GM12878 (cell line): Measurements from ENCODE around the gene FAM9B. TPM values are rescaled to one million over a fixed set of nuclear protein-coding genes. Genes with fewer than 3 reads are reported as not detected.

Experiments
- ATAC-seq: fragments of 200-7000 bp; cut with Tn5 transposase; 3 replicates; pipeline ENCODE4 v1.9.1; 2020; ENCODE audit warnings: mild to moderate bottlenecking, moderate library complexity
- BruUV-seq: library from RNA; stranded (reverse); fragments of 400-500 nt; replicated peaks from 2 replicates; lab custom pipeline; 2021; lab: Mats Ljungman, UMichigan
- CTCF ChIA-PET: fragments of 300-600 bp; sonication (Branson Sonifier 250); formaldehyde crosslinking; extraction: SDS; loops from one replicate; lab custom pipeline; 2021; ENCODE audit warnings: inconsistent platforms; lab: Yijun Ruan, JAX
- POLR2A ChIA-PET: fragments of 350-600 bp; formaldehyde crosslinking; extraction: SDS; loops from one replicate; lab custom pipeline; 2021; ENCODE audit warnings: inconsistent platforms; lab: Charles Lee
- RAD21 ChIA-PET: fragments of 300-600 bp; sonication (Branson Sonifier 250); formaldehyde crosslinking; loops from one replicate; lab custom pipeline; 2023; ENCODE audit warnings: antibody characterized with exemption; ENCODE audit not compliant: unreplicated experiment; lab: Charles Lee
- SMC1A ChIA-PET: fragments of 300-600 bp; sonication (Branson Sonifier 250); formaldehyde crosslinking; loops from one replicate; lab custom pipeline; 2023; ENCODE audit not compliant: unreplicated experiment, uncharacterized antibody; lab: Charles Lee
- DNase-seq: peaks from one replicate; pipeline ENCODE4 v3.0.0-alpha.2; 2011; ENCODE audit warnings: low read depth, low spot score
- FAIRE-seq: peaks from 3 replicates; lab custom pipeline; 2011; peaks lifted over from hg19 to GRCh38; lab: Jason Lieb, UNC
- H2AFZ ChIP-seq: 2 replicates; pipeline ENCODE4 v1.6.0; 2011; ENCODE audit warnings: low read depth, low read length, control low read depth; ENCODE audit not compliant: control insufficient read depth
- H3K27ac ChIP-seq: 2 replicates; pipeline ENCODE4 v1.5.1; 2011; ENCODE audit warnings: control low read depth; ENCODE audit not compliant: control insufficient read depth, insufficient read depth
- H3K27me3 ChIP-seq, 2 experiments: replicated peaks in 1 of 2; 2 replicates each; pipeline versions ENCODE4 v1.6.0 to v1.6.1; 2011; ENCODE audit warnings: low read length in 1 of 2; ENCODE audit not compliant: control insufficient read depth in 2 of 2, insufficient read depth in 2 of 2
- H3K36me3 ChIP-seq, 2 experiments: 2 replicates each; pipeline ENCODE4 v1.5.1; 2011; ENCODE audit warnings: low read length in 1 of 2; ENCODE audit not compliant: control insufficient read depth in 2 of 2, insufficient read depth in 2 of 2
- H3K4me1 ChIP-seq: 2 replicates; pipeline ENCODE4 v1.6.1; 2011; ENCODE audit warnings: mild to moderate bottlenecking, low read length, moderate library complexity, mixed read lengths; ENCODE audit not compliant: control insufficient read depth, insufficient read depth
- H3K4me2 ChIP-seq: 2 replicates; pipeline ENCODE4 v1.6.0; 2011; ENCODE audit warnings: control low read depth; ENCODE audit not compliant: control insufficient read depth, insufficient read depth
- H3K4me3 ChIP-seq: fragments of 200-600 bp; sonication (generic); 2 replicates; pipeline ENCODE4 v1.5.1; 2016
- H3K79me2 ChIP-seq: 2 replicates; pipeline ENCODE4 v1.6.0; 2011; ENCODE audit warnings: low read length; ENCODE audit not compliant: control insufficient read depth, insufficient read depth
- H3K9ac ChIP-seq: 2 replicates; pipeline ENCODE4 v1.8.0; 2011; ENCODE audit warnings: low read length, control low read depth, mixed read lengths; ENCODE audit not compliant: control insufficient read depth, insufficient read depth
- H3K9me3 ChIP-seq: replicated peaks from 3 replicates; pipeline ENCODE4 v1.5.1; 2011; ENCODE audit warnings: mild to moderate bottlenecking, low read length; ENCODE audit not compliant: control insufficient read depth, insufficient read depth
- H4K20me1 ChIP-seq: 2 replicates; pipeline ENCODE4 v1.6.0; 2011; ENCODE audit not compliant: control insufficient read depth, insufficient read depth
- EP300 ChIP-seq, 2 experiments: fragments of 150-350 bp in 1 of 2; IDR thresholded peaks; 2 replicates each; pipeline ENCODE4 v1.6.1; 2011 to 2012; ENCODE audit warnings: low read depth in 2 of 2, low read length in 2 of 2, borderline replicate concordance in 1 of 2, improper control_type of control experiment in 1 of 2, inconsistent platforms in 1 of 2; ENCODE audit not compliant: control insufficient read depth in 1 of 2
- MTA2 ChIP-seq: fragments of 450-650 bp; IDR thresholded peaks from 2 replicates; pipeline ENCODE4 v1.6.1; 2016; ENCODE audit warnings: low read depth, mild to moderate bottlenecking, moderate library complexity
- NFIC ChIP-seq: IDR thresholded peaks from 2 replicates; pipeline ENCODE4 v1.6.1; 2012; ENCODE audit warnings: low read depth, mild to moderate bottlenecking, inconsistent platforms, low read length, moderate library complexity
- PKNOX1 ChIP-seq: fragments of 450-650 bp; IDR thresholded peaks from 2 replicates; pipeline ENCODE4 v1.6.1; 2016; ENCODE audit warnings: mild to moderate bottlenecking
- PRDM15 ChIP-seq: fragments of 450-650 bp; formaldehyde crosslinking; IDR thresholded peaks from 2 replicates; pipeline ENCODE4 v1.4.0; 2020; ENCODE audit warnings: mild to moderate bottlenecking, moderate library complexity
- RFX5 ChIP-seq: IDR thresholded peaks from 2 replicates; pipeline ENCODE4 v1.6.1; 2011; ENCODE audit warnings: low read depth, low read length, improper control_type of control experiment
- SMC3 ChIP-seq: IDR thresholded peaks from 2 replicates; pipeline ENCODE4 v1.6.1; 2011; ENCODE audit warnings: low read length, improper control_type of control experiment, borderline replicate concordance
- SREBF1 ChIP-seq: IDR thresholded peaks from 2 replicates; pipeline ENCODE4 v1.6.1; 2012; ENCODE audit warnings: mild to moderate bottlenecking, low read length
- TARDBP ChIP-seq: IDR thresholded peaks from 2 replicates; pipeline ENCODE4 v1.6.1; 2016; ENCODE audit warnings: borderline replicate concordance
- ZSCAN29 ChIP-seq: fragments of 450-650 bp; IDR thresholded peaks from 2 replicates; pipeline ENCODE4 v1.6.1; 2017; ENCODE audit warnings: mild to moderate bottlenecking, moderate library complexity
- WGBS: methylation state at CpG from one replicate; pipeline ENCODE4 v1.1.6; 2016; ENCODE audit warnings: low lambda C conversion rate; ENCODE audit not compliant: insufficient replicate concordance, insufficient coverage; ENCODE audit errors: missing lambda C conversion rate; 5-methylcytosine and 5-hydroxymethylcytosine counted together
- in situ Hi-C: fragments of 300-500 bp; cut with MboI; formaldehyde crosslinking; loops from 9 replicates; pipeline ENCODE4 v1.14.3; 2018; ENCODE audit warnings: mixed read lengths
- intact Hi-C: fragments of 100-400 bp; cut with micrococcal nuclease; formaldehyde crosslinking; loops from one replicate; pipeline ENCODE4 v1.14.2; 2022; ENCODE audit not compliant: unreplicated experiment
- polyA plus RNA-seq, 11 experiments: library from polyadenylated mRNA; depleted of rRNA in 4 of 11; unstranded in 6 of 11; stranded (reverse) in 5 of 11; fragments of >200 nt; fragmentation: Nextera tagmentation in 4 of 11; fragmentation: Illumina TruSeq in 1 of 11; extraction: Ambion mirVana in 4 of 11; extraction: Trizol in 1 of 11; gene quantifications; 1 replicate in 1 of 11; 2 replicates in 10 of 11; pipeline versions ENCODE4 v1.2.1 to v1.2.3, GENCODE V29; 2011 to 2016; ENCODE audit warnings: inconsistent platforms in 2 of 11, missing spikeins in 2 of 11, low read depth in 1 of 11
- total RNA-seq, 4 experiments: library from RNA; depleted of rRNA in 3 of 4; stranded (reverse); fragments of >200 nt in 3 of 4; fragmentation: Illumina TruSeq in 1 of 4; extraction: Trizol in 1 of 4; gene quantifications; 2 replicates each; pipeline versions ENCODE4 v1.2.1 to v1.2.3, GENCODE V29; 2013 to 2021

Gene FAM9B
- total and polyA plus RNA-seq, 10 of the 15 experiments (the other 5 are each of a cell fraction or from before 2014, with no cell fraction given), result not detected

GRCh38 chrX:9055354-9055753, 21.4 kb upstream of the FAM9B start:
- in situ Hi-C loops (no loop called here), intact Hi-C loops (no loop called here)
- ATAC-seq (no peak), DNase-seq (no peak), FAIRE-seq (no peak)
- Histone ChIP-seq H3K4me2 (no peak overlapping the region), H3K9me3 (no peaks in the 10 kb centered on the region), H2AFZ (no peak overlapping the region), H3K36me3 (no peaks in the 10 kb centered on the region), H3K4me3 (no peak overlapping the region), H4K20me1 (no peaks in the 10 kb centered on the region), H3K9ac (no peak overlapping the region), H3K79me2 (no peaks in the 10 kb centered on the region), H3K27ac (no peak overlapping the region), H3K27me3 (no peaks in the 10 kb centered on the region), H3K4me1 (no peaks in the 10 kb centered on the region)
- ChIA-PET SMC1A (no interaction called here), POLR2A (no interaction called here), CTCF (no interaction called here), RAD21 (no interaction called here)
- TF ChIP-seq SREBF1 (no peak), SMC3 (no peak), PKNOX1 (no peak), NFIC (no peak), TARDBP (no peak), EP300 (IDR thresholded peaks at IDR 0.05; ENCODE audit: borderline replicate concordance in 1 of 2, control insufficient read depth in 1 of 2, low read depth in 2 of 2, low read length in 2 of 2) (no peak), PRDM15 (CRISPR knock-in tag) (no peak), RFX5 (no peak), ZSCAN29 (no peak), MTA2 (no peak)
- BruUV-seq, result no TSS peak
- 0% methylated on average over 2 of the region's 2 CpGs for WGBS
